Kidney glomerular epithelial cell (primary cell): Measurements from ENCODE around the gene PTTG1IP.

ENCODE experiments used
- DNase-seq: peaks from one replicate; lab custom pipeline; 2025; lab: John Stamatoyannopoulos, UW

PTTG1IP gene

DNA sequence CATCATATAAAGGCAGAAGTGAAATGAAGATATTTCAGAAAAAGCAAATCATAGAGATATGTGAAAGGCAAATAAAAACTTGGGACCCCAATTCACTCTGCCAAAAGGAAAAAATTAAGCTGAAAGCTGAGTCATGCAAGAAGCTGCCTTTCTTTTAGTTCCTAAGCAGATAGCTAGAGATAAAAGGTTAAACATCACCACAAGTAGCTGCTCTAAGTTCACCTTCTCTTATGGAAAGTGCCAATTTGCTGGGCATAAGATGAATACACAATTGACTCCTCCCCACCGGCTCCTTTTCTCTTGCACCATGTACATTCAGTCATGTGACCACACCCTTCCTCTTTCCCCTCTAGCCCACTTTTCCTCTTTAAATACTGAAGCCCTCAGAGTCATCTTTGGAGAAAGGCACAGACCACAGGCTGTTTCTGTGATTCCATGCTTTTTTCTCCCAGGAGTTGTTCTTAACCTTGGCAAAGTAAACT lies 50.3 kb downstream of the PTTG1IP start:
- no peak for DNase-seq

GRCh38 chr21:44822484-44823178 lies 50.9 kb downstream of the PTTG1IP start:
- DNase-seq: no peak

DNA sequence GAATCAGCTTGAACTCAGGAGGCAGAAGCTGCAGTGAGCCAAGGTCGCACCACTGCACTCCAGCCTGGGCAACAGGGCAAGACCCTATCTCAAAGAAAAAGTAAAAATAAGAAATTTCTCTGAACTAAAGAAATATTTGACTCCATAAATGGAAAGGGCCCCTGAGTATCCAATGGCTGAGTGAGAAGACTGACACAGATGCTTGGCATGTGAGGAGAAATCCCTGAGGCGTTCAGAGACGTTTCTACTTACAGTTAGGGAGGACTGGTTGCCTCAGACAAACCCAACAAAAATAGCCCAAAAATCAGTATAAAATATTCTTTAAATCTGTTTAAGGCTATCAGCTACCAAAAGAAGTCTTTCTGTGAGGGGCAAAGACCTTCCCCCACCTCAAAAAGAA lies 52.6 kb downstream of the PTTG1IP start:
- DNase-seq: no peak

DNA sequence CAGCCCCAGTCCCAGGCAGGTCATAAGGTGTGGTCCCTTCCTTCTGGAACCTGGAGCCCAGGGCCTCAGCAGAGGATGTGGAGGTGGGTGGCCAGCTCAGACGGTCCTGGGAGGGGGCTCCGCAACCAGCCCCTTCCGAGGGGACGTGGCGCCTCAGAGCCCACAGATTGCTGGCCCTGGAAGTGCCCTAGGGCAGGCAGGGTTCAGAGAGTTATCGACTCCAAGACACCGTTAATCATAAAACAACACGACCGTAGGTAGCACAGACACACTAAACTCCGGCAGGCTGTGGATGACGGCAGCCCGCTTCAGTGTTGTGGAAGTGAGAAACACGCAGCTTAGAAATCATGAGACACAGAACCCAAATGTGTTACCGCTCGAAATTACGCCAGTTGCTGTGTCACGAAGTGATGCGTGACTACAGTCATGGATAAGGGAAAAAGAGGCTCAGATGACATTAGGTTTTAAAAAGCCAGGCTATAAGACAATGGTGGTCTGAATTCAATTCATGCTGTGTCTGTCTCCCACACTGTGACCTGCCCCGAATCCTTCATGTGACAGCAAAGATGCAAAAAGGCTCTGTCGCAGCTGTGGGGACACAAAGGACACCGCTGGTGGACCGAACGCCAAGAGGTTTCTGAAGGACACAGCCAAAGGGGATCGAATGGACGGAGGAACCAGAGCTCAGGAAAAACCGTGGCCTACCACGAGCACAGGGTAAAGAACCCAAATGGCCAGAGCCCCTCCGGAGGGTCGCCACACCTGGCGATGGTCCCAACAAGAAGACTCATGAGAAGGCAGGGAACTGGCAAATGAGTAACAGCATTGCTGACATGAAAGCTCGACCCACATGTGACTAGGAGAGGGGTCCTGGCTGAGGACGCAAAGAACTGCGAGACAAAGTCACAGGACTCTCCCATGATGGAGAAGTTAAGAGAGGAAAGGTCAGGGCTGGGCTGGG lies 53.9 kb downstream of the PTTG1IP start:
- DNase-seq: no peak

DNA sequence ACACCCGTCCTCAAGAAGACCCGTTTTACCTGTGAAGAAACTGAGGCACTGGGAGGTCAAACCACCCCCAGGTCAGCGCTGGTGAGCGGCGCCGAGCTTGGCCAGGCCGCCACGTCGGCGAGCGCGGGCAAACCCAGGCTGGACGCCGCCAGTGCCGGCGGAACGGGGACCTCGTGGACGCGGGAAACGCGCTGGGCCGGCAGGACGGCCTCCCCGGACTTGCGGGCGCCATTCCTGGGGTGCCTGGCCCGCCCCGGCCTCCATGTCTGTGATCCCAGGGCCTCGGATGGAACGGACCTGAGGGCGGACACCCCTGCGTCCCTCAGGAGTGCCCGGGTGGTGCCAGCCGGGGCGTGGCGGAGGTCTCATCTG lies 54.9 kb downstream of the PTTG1IP start:
- no peak for DNase-seq

- DNase-seq: peak; percentile 22
Observed at GRCh38 chr21:44817914-44818639, 55.4 kb downstream of the PTTG1IP start, which contains the start of gene SUMO3. Gene SUMO3 (minus strand): TSS chr21:44818062. CDS start chr21:44817968, 94 bp downstream.

DNA sequence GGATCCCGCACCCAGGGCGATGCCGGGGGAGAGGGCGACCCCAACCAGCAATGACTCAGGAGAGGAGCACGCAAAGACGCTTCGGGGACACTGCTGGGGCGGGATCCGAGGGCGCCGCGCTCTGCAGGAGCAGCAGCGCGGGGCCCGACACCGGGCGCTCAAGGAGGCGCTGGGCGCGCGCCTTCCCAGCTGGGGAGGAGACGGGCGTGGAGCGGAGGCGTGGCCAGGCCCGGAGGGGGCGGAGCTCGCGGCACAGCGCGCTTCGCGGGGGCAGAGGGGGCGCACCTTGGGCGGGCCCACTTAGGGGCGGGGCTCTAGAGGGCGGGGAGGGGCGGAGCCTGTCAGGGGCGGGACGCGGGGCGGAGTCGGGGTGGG lies 56.0 kb downstream of the PTTG1IP start:
- DNase-seq: peak; percentile 11

GRCh38 chr21:44816761-44817505 lies 56.6 kb downstream of the PTTG1IP start:
- DNase-seq: no peak

DNA sequence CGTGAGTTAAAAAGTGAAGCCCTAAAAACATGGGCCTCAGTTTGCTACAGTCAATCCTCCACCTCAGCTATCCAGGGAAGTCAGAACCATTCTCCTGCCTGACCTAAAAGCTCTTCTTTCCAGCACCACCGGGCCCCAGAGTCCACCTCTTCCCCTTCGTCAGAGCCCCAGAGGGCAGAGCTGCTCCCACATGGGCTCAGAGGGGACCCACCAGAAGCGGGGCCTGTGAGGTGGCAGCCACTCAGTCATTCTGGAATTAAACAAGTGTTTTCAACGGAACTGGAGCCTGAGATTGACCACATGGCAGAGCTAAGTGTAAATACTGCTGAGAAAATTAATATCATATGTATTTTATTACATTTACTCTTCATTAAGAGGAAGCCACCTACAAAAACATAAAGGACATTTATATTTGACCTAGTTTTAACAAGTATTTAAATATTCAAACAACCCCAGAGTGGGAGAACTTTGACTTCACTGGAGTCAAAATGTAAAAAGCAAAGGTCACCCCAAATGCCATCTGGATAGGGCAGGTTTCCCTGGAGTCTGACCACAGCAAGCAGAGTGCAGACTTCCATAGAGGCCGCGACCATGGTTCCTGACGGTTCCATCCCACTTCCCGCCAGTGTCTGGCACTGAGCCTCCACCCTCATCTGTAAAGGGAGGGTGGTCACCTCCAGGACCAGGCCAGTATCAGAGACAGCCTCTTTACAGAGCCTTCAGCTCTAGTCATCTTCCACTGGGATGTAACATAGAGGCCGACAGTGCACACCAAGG lies 57.5 kb downstream of the PTTG1IP start:
- no peak for DNase-seq

DNA sequence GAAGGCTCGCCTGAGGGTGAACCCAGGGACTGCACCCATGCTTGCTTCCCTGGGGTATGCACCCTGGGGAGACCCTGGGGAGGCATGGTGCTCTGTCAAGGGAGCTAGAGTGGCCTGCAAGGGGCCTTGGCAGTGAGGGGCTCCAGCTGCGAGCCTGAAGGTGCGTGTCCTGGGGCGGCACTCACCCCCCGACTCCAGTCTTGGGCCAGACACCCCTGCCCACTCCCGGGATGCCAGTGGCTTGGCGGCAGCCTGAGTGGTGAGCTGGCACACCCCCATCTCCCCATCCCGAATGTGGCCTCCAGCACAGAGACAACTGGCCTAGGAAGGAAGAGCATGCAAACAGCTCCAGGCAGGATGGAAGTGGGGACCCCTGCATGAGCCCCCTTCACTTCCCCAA lies 58.3 kb downstream of the PTTG1IP start:
- no peak for DNase-seq

DNA sequence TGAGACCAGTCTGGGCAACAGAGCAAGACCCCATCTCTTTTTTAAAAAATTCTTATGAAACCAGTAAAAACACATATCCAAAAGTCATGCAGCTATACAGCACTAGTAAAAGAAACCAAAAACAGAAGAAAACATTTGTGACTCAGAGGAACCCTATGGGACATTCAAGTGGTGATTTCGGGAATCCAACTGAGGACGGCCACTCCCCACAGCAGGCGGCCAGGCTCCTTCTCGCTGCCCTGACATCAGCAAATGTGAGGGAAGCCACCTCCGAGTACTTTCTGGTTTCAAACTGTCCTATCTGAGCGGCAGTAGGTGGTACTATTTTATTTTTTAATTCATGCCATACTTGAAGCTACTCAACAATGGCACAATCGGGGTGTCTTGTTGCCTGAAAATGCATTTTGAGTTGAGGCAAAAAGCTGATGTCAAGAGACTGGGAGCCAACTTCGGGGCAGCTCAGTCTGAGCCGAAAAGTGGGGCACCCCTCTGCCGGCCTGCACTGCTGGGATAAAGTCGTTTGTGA lies 58.9 kb downstream of the PTTG1IP start:
- no peak for DNase-seq

GRCh38 chr21:44813727-44814126 lies 59.8 kb downstream of the PTTG1IP start:
- DNase-seq: no peak

GRCh38 chr21:44813149-44813548 lies 60.3 kb downstream of the PTTG1IP start:
- no peak for DNase-seq

- no peak for DNase-seq
Observed at GRCh38 chr21:44812640-44813039, 60.9 kb downstream of the PTTG1IP start.

DNA sequence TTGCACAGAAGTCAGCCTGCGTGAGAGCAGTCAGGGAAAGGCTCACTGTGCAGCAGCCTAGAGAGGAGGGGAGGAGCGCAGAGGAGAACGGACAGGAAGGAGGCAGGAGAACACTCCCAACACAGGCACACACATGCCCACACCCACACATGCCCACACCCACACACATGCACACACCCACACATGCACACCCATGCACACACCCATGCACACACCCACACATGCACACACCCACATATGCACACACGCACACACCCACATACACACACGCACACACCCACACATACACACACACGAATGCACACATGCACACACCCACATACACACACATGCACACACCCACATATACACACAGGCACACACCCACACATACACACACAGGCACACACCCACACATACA lies 62.7 kb downstream of the PTTG1IP start:
- DNase-seq: no peak

GRCh38 chr21:44805859-44806258 lies 67.6 kb downstream of the PTTG1IP start:
- DNase-seq: no peak

DNA sequence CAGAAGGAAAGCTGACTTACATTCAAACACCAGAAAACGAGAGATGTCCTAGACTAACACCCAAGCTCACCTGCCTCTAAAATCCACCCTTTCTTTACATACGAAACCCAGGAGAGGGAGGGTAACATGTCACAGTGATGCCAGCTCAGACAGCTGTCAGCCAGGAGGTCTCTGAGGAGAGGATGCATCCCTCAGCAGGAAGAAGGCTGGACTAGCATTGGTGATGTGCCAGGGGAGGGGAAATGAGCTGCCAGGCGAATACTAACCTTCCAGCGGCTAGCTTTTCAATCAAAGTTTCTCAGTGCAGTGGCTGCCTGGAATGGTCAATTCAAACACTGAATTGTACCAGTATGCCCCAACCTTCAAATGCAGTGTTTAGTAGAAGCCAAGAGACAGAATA lies 68.3 kb downstream of the PTTG1IP start:
- DNase-seq: no peak

- DNase-seq: no peak
Observed at GRCh38 chr21:44804762-44805161, 68.7 kb downstream of the PTTG1IP start.

GRCh38 chr21:44803651-44804050 lies 69.8 kb downstream of the PTTG1IP start:
- no peak for DNase-seq

DNA sequence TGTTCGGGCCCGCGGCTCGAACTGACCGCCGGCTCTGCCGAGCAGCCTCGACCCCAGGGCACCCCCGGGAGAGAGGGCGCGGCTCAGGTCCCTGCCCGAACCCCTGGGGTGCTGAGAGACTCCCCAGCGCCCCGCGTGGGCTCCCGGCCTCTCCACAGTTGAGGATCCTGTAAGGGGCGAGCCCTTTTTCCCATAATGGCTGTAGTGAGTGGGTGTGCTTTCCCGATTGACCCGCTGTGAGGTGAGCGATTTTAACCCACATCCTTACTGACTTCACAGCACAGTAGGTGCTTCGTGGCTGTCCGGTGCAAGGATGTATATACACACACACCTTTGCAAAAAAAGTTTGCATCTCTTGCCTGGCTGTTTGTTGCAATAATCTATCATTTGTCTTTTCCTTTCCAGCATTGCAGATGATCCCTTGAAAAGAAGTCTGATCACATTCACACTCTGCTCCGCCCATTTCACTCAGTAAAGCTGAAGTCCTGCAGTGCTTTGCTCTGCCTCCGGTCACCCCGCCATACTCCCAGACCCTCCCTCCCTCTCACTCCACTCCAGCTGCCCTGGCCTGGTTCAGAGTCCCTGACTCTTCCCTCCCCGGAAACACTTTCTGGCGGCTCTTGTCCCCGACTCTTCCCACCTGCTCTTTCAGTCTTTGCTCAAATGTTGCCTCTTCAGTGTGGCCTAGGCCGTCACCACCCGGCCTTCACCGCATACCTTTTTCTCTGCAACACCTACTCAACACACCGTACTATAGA lies 70.9 kb downstream of the PTTG1IP start:
- no peak for DNase-seq
